T-cell (primary cell): ENCODE measurements around the gene MCM9. TPM values are rescaled to one million over a fixed set of nuclear protein-coding genes. Genes with fewer than 3 reads are reported as not detected.

Experiments
- ATAC-seq, 4 experiments: fragments of 200-7000 bp in 3 of 4; fragments of 150-1000 bp in 1 of 4; cut with Tn5 transposase; replicated peaks in 1 of 4; 1 replicate in 3 of 4; 2 replicates in 1 of 4; pipeline ENCODE4 v1.10.0; 2021; ENCODE audit warnings: moderate library complexity in 3 of 4, mild to moderate bottlenecking in 2 of 4, moderate number of reproducible peaks in 1 of 4
- CTCF ChIA-PET, 2 donors: fragments of 300-600 bp; sonication (Branson Sonifier 250); formaldehyde crosslinking; loops; one replicate each; lab custom pipeline; 2022; ENCODE audit warnings: antibody characterized with exemption in 2 of 2; lab: Charles Lee
- POLR2A ChIA-PET, 2 donors: fragments of 300-600 bp; sonication (Branson Sonifier 250); formaldehyde crosslinking; loops; one replicate each; lab custom pipeline; 2022; ENCODE audit warnings: antibody characterized with exemption in 2 of 2; lab: Charles Lee
- DNase-seq, 35 experiments: peaks; one replicate each; pipeline versions ENCODE4 v3.0.0 to v3.0.0-alpha.2; 2013 to 2023
- H3K27ac ChIP-seq: one replicate; pipeline ENCODE4 v1.5.1; 2013; ENCODE audit warnings: low read length
- H3K27me3 ChIP-seq, 2 experiments: replicated peaks in 1 of 2; 1 replicate in 1 of 2; 2 replicates in 1 of 2; pipeline versions ENCODE4 v1.6.1 to v1.7.0; 2013; ENCODE audit warnings: low read length in 1 of 2, mixed read lengths in 1 of 2; ENCODE audit not compliant: control insufficient read depth in 2 of 2, insufficient read depth in 2 of 2; ENCODE audit errors: extremely low read depth in 1 of 2
- H3K36me3 ChIP-seq, 2 donors: 1 replicate in 1 of 2; 2 replicates in 1 of 2; pipeline versions ENCODE4 v1.6.1 to v1.7.0; 2013; ENCODE audit warnings: low read length in 1 of 2; ENCODE audit not compliant: control insufficient read depth in 2 of 2, insufficient read depth in 1 of 2; ENCODE audit errors: extremely low read depth in 1 of 2
- H3K4me1 ChIP-seq, 2 experiments: 1 replicate in 1 of 2; 2 replicates in 1 of 2; pipeline versions ENCODE4 v1.6.1 to v1.7.0; 2013; ENCODE audit warnings: low read length in 2 of 2, mixed read lengths in 1 of 2; ENCODE audit not compliant: insufficient read depth in 2 of 2, control insufficient read depth in 1 of 2; ENCODE audit errors: extremely low read depth in 1 of 2
- H3K4me3 ChIP-seq, 2 donors: 1 replicate in 1 of 2; 2 replicates in 1 of 2; pipeline versions ENCODE4 v1.5.1 to v1.7.0; 2013; ENCODE audit warnings: mild to moderate bottlenecking in 2 of 2, low read length in 1 of 2, moderate library complexity in 1 of 2; ENCODE audit not compliant: control insufficient read depth in 1 of 2; ENCODE audit errors: extremely low read depth in 1 of 2
- H3K9me3 ChIP-seq: 2 replicates; pipeline ENCODE4 v1.7.0; 2013
- H3K27ac Mint-ChIP-seq, 2 donors: one replicate each; pipeline ENCODE4 v1.8.0; 2020 to 2021; ENCODE audit warnings: mild to moderate bottlenecking in 2 of 2, mixed read lengths in 2 of 2
- H3K27me3 Mint-ChIP-seq, 2 donors: one replicate each; pipeline ENCODE4 v1.8.0; 2021 to 2022; ENCODE audit warnings: mixed read lengths in 2 of 2
- H3K36me3 Mint-ChIP-seq: one replicate; pipeline ENCODE4 v1.8.0; 2021; ENCODE audit warnings: mixed read lengths
- H3K4me1 Mint-ChIP-seq, 3 donors: one replicate each; pipeline ENCODE4 v1.8.0; 2020 to 2022; ENCODE audit warnings: mixed read lengths in 3 of 3, mild to moderate bottlenecking in 1 of 3
- H3K4me3 Mint-ChIP-seq, 3 donors: one replicate each; pipeline ENCODE4 v1.8.0; 2020 to 2022; ENCODE audit warnings: mild to moderate bottlenecking in 3 of 3, mixed read lengths in 3 of 3, moderate library complexity in 3 of 3
- H3K9me3 Mint-ChIP-seq, 3 donors: one replicate each; pipeline ENCODE4 v1.8.0; 2020 to 2022; ENCODE audit warnings: mixed read lengths in 3 of 3
- WGBS: methylation state at CpG from one replicate; pipeline ENCODE4 v1.1.5; 2013; ENCODE audit warnings: missing lambda C conversion rate; ENCODE audit not compliant: insufficient coverage; 5-methylcytosine and 5-hydroxymethylcytosine counted together
- total RNA-seq, 35 experiments: library from RNA in 6 of 35; stranded (reverse) in 6 of 35; fragments of 120-200 nt in 1 of 35; gene quantifications; one replicate each; pipeline versions ENCODE4 v1.2.1 to v1.2.4 and lab custom pipeline; 2013 to 2026

The MCM9 gene
- total RNA-seq, 5 donors from 2014 or later (not counting 1 experiment from before 2014, with no cell fraction given) = 27.9 to 34.8 (median 31.4) TPM

- H3K27me3 ChIP-seq = no peaks in the 10 kb centered on the region
- DNase-seq (no peak), ATAC-seq (peak in 2 of 4 experiments; percentile 41 to 42)
- ChIA-PET CTCF (interaction anchor here (1.2 to 1.5 kb wide), 4 partner anchors 9 to 15 kb away, joined by 3 to 11 read pairs (median 4); no protein-coding TSS in a partner anchor), POLR2A (interaction anchor here in 1 of 2 donors (0.6 kb wide), 1 partner anchor 21 kb away, joined by 3 read pairs; no protein-coding TSS in a partner anchor)
- no peaks in the 10 kb centered on the region for H3K27me3 Mint-ChIP-seq
- peaks cover 3 to 7% of the 10 kb centered on the region in 2 experiments for H3K4me1 ChIP-seq
- peaks cover 78 to 85% (median 79%) of the 10 kb centered on the region in 3 donors for H3K4me1 Mint-ChIP-seq
- no peaks in the 10 kb centered on the region for H3K9me3 Mint-ChIP-seq
- H3K36me3 ChIP-seq = no peaks in the 10 kb centered on the region
- H3K27ac Mint-ChIP-seq = peak overlapping the region; percentile 42 to 66
- no peak overlapping the region for H3K4me3 ChIP-seq
- no peaks in the 10 kb centered on the region for H3K9me3 ChIP-seq
- H3K36me3 Mint-ChIP-seq = peaks cover 17% of the 10 kb centered on the region
- no peak overlapping the region for H3K27ac ChIP-seq
- 100% methylated on average over 2 of the region's 9 CpGs for WGBS
- H3K4me3 Mint-ChIP-seq = peak overlapping the region; percentile 31 to 49 (median 34)
Measured at GRCh38 chr6:118881440-118882313, 53.3 kb downstream of the MCM9 start.

GRCh38 chr6:118877806-118878205 is 57.2 kb downstream of the MCM9 start:
- Histone ChIP-seq H3K4me3 (no peak overlapping the region), H3K9me3 (no peaks in the 10 kb centered on the region), H3K27ac (no peak overlapping the region), H3K36me3 (no peaks in the 10 kb centered on the region), H3K27me3 (no peaks in the 10 kb centered on the region), H3K4me1 (peaks cover 3 to 4% of the 10 kb centered on the region in 2 experiments)
- H3K4me1 Mint-ChIP-seq = peaks cover 64 to 71% (median 69%) of the 10 kb centered on the region in 3 donors
- H3K36me3 Mint-ChIP-seq = peaks cover 22% of the 10 kb centered on the region
- H3K4me3 Mint-ChIP-seq = no peak overlapping the region
- WGBS = no CpG with 5 or more reads among the region's 2 CpGs
- no peaks in the 10 kb centered on the region for H3K9me3 Mint-ChIP-seq
- ATAC-seq = no peak
- ChIA-PET CTCF (no interaction called here), POLR2A (no interaction called here)
- no peaks in the 10 kb centered on the region for H3K27me3 Mint-ChIP-seq
- no peak overlapping the region for H3K27ac Mint-ChIP-seq
- DNase-seq = no peak

GRCh38 chr6:118876814-118877213 is 58.1 kb downstream of the MCM9 start:
- no peaks in the 10 kb centered on the region for H3K9me3 ChIP-seq
- H3K4me1 Mint-ChIP-seq = peaks cover 57 to 69% (median 62%) of the 10 kb centered on the region in 3 donors
- POLR2A ChIA-PET = no interaction called here

GRCh38 chr6:118876198-118876597 is 58.8 kb downstream of the MCM9 start:
- POLR2A ChIA-PET = no interaction called here
- no peak for DNase-seq
- Mint-ChIP-seq H3K9me3 (no peaks in the 10 kb centered on the region), H3K4me3 (no peak overlapping the region), H3K4me1 (peaks cover 54 to 69% (median 61%) of the 10 kb centered on the region in 3 donors), H3K27me3 (no peaks in the 10 kb centered on the region), H3K27ac (no peak overlapping the region), H3K36me3 (peaks cover 28% of the 10 kb centered on the region)
- Histone ChIP-seq H3K27ac (no peak overlapping the region), H3K9me3 (no peaks in the 10 kb centered on the region), H3K4me3 (no peak overlapping the region), H3K36me3 (no peaks in the 10 kb centered on the region), H3K4me1 (peaks cover 0 to under 1% of the 10 kb centered on the region in 2 experiments), H3K27me3 (no peaks in the 10 kb centered on the region)
- no peak for ATAC-seq
- CTCF ChIA-PET = interaction anchor here in 1 of 2 donors (1.3 kb wide), 1 partner anchor 11 kb away, joined by 5 read pairs; no protein-coding TSS in a partner anchor
- WGBS = 100% methylated on average over 1 of the region's 1 CpG

More at GRCh38 chr6:118876814-118877213, 58.1 kb downstream of the MCM9 start:
- Mint-ChIP-seq H3K9me3 (no peaks in the 10 kb centered on the region), H3K36me3 (peaks cover 22% of the 10 kb centered on the region), H3K4me3 (no peak overlapping the region), H3K27ac (no peak overlapping the region), H3K27me3 (no peaks in the 10 kb centered on the region)
- no peak for DNase-seq
- no peak overlapping the region for H3K4me3 ChIP-seq
- H3K4me1 ChIP-seq = peaks cover under 1 to 3% of the 10 kb centered on the region in 2 experiments
- H3K36me3 ChIP-seq = no peaks in the 10 kb centered on the region
- H3K27me3 ChIP-seq = no peaks in the 10 kb centered on the region
- H3K27ac ChIP-seq = no peak overlapping the region
- CTCF ChIA-PET = no interaction called here
- no peak for ATAC-seq

- Mint-ChIP-seq H3K9me3 (no peaks in the 10 kb centered on the region), H3K4me3 (no peak overlapping the region), H3K4me1 (peaks cover 54 to 71% (median 61%) of the 10 kb centered on the region in 3 donors), H3K36me3 (peaks cover 33% of the 10 kb centered on the region), H3K27me3 (no peaks in the 10 kb centered on the region), H3K27ac (no peak overlapping the region)
- Histone ChIP-seq H3K4me3 (no peak overlapping the region), H3K36me3 (no peaks in the 10 kb centered on the region), H3K27ac (no peak overlapping the region), H3K4me1 (no peaks in the 10 kb centered on the region), H3K9me3 (no peaks in the 10 kb centered on the region), H3K27me3 (no peaks in the 10 kb centered on the region)
- no CpG with 5 or more reads among the region's 2 CpGs for WGBS
- CTCF ChIA-PET = interaction anchor here in 1 of 2 donors (0.6 to 1.3 kb wide), 2 partner anchors 11 to 38 kb away, joined by 5 to 6 read pairs; no protein-coding TSS in a partner anchor
- no peak for DNase-seq
- ATAC-seq = no peak
- POLR2A ChIA-PET = no interaction called here
Measured at GRCh38 chr6:118875672-118876071, 59.3 kb downstream of the MCM9 start.

- peaks cover 49 to 72% (median 59%) of the 10 kb centered on the region in 3 donors for H3K4me1 Mint-ChIP-seq
- no peak overlapping the region for H3K4me3 ChIP-seq
- H3K4me1 ChIP-seq = no peaks in the 10 kb centered on the region
- H3K36me3 Mint-ChIP-seq = peaks cover 47% of the 10 kb centered on the region
- H3K36me3 ChIP-seq = no peaks in the 10 kb centered on the region
- H3K27ac Mint-ChIP-seq = no peak overlapping the region
- H3K9me3 ChIP-seq = peaks cover 3% of the 10 kb centered on the region
- ChIA-PET POLR2A (interaction anchor here (0.7 to 0.8 kb wide), 2 partner anchors 164 to 235 kb away, joined by 3 to 4 read pairs; no protein-coding TSS in a partner anchor), CTCF (interaction anchor here in 1 of 2 donors (1.1 kb wide), 1 partner anchor 23 kb away, joined by 3 read pairs; no protein-coding TSS in a partner anchor)
- H3K4me3 Mint-ChIP-seq = no peak overlapping the region
- H3K27me3 ChIP-seq = no peaks in the 10 kb centered on the region
- WGBS = no CpG with 5 or more reads among the region's 2 CpGs
- DNase-seq = no peak
- no peak overlapping the region for H3K27ac ChIP-seq
- no peaks in the 10 kb centered on the region for H3K27me3 Mint-ChIP-seq
- H3K9me3 Mint-ChIP-seq = peaks cover 0 to 11% (median 5%) of the 10 kb centered on the region in 3 donors
- no peak for ATAC-seq
Measured at GRCh38 chr6:118873239-118873638, 61.7 kb downstream of the MCM9 start.
